HEK293 (cell line): Measurements from ENCODE around the gene CIB4.

Experiments used
- KLF1 ChIP-seq: fragments of 450-650 bp; formaldehyde crosslinking; IDR thresholded peaks from 2 replicates; pipeline ENCODE4 v1.5.1; 2016; ENCODE audit warnings: missing biosample characterization, missing genetic modification characterization
- ZEB2 ChIP-seq: fragments of 450-650 bp; formaldehyde crosslinking; IDR thresholded peaks from 2 replicates; pipeline ENCODE4 v1.5.1; 2016; ENCODE audit warnings: missing biosample characterization, missing genetic modification characterization
- ZFP3 ChIP-seq: fragments of 450-650 bp; formaldehyde crosslinking; IDR thresholded peaks from 2 replicates; pipeline ENCODE4 v1.5.1; 2016; ENCODE audit warnings: low read depth, missing biosample characterization, missing genetic modification characterization
- ZNF121 ChIP-seq: fragments of 450-650 bp; formaldehyde crosslinking; IDR thresholded peaks from 2 replicates; pipeline ENCODE4 v1.5.1; 2016; ENCODE audit warnings: missing biosample characterization, missing genetic modification characterization
- ZNF175 ChIP-seq: fragments of 450-650 bp; formaldehyde crosslinking; IDR thresholded peaks from 2 replicates; pipeline ENCODE4 v1.5.1; 2016; ENCODE audit warnings: missing biosample characterization, missing genetic modification characterization
- ZNF473 ChIP-seq: fragments of 450-650 bp; formaldehyde crosslinking; IDR thresholded peaks from 2 replicates; pipeline ENCODE4 v1.5.1; 2017; ENCODE audit warnings: missing biosample characterization, missing genetic modification characterization
- ZNF501 ChIP-seq: fragments of 450-650 bp; formaldehyde crosslinking; IDR thresholded peaks from 2 replicates; pipeline ENCODE4 v1.5.1; 2016; ENCODE audit warnings: missing biosample characterization, missing genetic modification characterization
- ZNF621 ChIP-seq: fragments of 450-650 bp; formaldehyde crosslinking; IDR thresholded peaks from 2 replicates; pipeline ENCODE4 v1.5.1; 2017; ENCODE audit warnings: missing biosample characterization, missing genetic modification characterization
- TF ChIP-seq, protein P1 (sequence below): fragments of 450-650 bp; formaldehyde crosslinking; IDR thresholded peaks from 2 replicates; pipeline ENCODE4 v1.5.1; 2016; ENCODE audit warnings: missing biosample characterization, missing genetic modification characterization
- TF ChIP-seq, protein P2 (sequence below): fragments of 450-650 bp; formaldehyde crosslinking; IDR thresholded peaks from 2 replicates; pipeline ENCODE4 v1.5.1; 2016; ENCODE audit warnings: missing biosample characterization, missing genetic modification characterization
- TF ChIP-seq, protein P3 (sequence below): fragments of 450-650 bp; formaldehyde crosslinking; IDR thresholded peaks from 2 replicates; pipeline ENCODE4 v1.5.1; 2016; ENCODE audit warnings: missing biosample characterization, missing genetic modification characterization
- TF ChIP-seq, protein P4 (sequence below): IDR thresholded peaks from 2 replicates; pipeline ENCODE4 v1.6.1; 2011; ENCODE audit warnings: mild to moderate bottlenecking, low read depth, low read length, borderline replicate concordance

DNA sequence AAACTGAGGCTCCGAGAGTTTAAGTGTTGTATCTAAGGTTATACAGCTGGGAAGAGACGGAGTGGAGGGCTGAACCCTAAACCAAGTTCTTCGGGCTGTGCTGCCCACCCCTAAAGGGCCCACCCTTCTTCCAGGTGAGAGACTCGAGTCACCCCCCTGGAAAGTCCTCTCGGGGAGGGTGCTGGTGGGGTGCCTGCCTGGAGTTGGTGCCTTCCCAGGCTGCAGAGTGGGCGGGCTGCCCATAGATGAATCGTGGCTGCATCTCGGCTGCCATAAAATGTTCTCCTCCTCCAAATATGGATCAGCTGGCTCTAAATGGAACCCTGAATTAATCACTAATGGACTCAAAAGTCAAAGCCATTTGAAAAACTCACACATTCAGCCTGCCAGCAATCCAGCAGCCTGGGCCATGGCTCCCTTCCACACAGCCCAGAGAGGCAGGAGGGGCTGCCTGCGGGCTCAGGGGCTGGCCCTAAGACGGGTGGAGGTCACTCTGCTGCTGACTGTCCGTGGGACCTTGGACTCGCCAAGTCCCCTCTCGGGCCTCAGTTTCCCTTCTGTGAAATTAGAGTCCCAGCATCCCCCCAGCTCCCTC is 7.7 kb downstream of the CIB4 start:
- TF ChIP-seq ZEB2 (tag by site-specific recombination) = no peak
- TF ChIP-seq, protein P1, sequence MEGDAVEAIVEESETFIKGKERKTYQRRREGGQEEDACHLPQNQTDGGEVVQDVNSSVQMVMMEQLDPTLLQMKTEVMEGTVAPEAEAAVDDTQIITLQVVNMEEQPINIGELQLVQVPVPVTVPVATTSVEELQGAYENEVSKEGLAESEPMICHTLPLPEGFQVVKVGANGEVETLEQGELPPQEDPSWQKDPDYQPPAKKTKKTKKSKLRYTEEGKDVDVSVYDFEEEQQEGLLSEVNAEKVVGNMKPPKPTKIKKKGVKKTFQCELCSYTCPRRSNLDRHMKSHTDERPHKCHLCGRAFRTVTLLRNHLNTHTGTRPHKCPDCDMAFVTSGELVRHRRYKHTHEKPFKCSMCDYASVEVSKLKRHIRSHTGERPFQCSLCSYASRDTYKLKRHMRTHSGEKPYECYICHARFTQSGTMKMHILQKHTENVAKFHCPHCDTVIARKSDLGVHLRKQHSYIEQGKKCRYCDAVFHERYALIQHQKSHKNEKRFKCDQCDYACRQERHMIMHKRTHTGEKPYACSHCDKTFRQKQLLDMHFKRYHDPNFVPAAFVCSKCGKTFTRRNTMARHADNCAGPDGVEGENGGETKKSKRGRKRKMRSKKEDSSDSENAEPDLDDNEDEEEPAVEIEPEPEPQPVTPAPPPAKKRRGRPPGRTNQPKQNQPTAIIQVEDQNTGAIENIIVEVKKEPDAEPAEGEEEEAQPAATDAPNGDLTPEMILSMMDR (tag by site-specific recombination) = no peak
- no peak for TF ChIP-seq ZNF121 (tag by site-specific recombination)
- TF ChIP-seq ZNF175 (tag by site-specific recombination) = no peak
- TF ChIP-seq, protein P2, sequence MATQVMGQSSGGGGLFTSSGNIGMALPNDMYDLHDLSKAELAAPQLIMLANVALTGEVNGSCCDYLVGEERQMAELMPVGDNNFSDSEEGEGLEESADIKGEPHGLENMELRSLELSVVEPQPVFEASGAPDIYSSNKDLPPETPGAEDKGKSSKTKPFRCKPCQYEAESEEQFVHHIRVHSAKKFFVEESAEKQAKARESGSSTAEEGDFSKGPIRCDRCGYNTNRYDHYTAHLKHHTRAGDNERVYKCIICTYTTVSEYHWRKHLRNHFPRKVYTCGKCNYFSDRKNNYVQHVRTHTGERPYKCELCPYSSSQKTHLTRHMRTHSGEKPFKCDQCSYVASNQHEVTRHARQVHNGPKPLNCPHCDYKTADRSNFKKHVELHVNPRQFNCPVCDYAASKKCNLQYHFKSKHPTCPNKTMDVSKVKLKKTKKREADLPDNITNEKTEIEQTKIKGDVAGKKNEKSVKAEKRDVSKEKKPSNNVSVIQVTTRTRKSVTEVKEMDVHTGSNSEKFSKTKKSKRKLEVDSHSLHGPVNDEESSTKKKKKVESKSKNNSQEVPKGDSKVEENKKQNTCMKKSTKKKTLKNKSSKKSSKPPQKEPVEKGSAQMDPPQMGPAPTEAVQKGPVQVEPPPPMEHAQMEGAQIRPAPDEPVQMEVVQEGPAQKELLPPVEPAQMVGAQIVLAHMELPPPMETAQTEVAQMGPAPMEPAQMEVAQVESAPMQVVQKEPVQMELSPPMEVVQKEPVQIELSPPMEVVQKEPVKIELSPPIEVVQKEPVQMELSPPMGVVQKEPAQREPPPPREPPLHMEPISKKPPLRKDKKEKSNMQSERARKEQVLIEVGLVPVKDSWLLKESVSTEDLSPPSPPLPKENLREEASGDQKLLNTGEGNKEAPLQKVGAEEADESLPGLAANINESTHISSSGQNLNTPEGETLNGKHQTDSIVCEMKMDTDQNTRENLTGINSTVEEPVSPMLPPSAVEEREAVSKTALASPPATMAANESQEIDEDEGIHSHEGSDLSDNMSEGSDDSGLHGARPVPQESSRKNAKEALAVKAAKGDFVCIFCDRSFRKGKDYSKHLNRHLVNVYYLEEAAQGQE (tag by site-specific recombination) = no peak
- TF ChIP-seq, protein P3, sequence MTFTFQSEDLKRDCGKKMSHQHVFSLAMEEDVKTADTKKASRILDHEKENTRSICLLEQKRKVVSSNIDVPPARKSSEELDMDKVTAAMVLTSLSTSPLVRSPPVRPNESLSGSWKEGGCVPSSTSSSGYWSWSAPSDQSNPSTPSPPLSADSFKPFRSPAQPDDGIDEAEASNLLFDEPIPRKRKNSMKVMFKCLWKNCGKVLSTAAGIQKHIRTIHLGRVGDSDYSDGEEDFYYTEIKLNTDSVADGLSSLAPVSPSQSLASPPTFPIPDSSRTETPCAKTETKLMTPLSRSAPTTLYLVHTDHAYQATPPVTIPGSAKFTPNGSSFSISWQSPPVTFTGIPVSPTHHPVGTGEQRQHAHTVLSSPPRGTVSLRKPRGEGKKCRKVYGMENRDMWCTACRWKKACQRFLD (tag by site-specific recombination) = no peak
- TF ChIP-seq KLF1 (tag by site-specific recombination) = no peak
- TF ChIP-seq, protein P4, sequence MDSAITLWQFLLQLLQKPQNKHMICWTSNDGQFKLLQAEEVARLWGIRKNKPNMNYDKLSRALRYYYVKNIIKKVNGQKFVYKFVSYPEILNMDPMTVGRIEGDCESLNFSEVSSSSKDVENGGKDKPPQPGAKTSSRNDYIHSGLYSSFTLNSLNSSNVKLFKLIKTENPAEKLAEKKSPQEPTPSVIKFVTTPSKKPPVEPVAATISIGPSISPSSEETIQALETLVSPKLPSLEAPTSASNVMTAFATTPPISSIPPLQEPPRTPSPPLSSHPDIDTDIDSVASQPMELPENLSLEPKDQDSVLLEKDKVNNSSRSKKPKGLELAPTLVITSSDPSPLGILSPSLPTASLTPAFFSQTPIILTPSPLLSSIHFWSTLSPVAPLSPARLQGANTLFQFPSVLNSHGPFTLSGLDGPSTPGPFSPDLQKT = no peak
- no peak for TF ChIP-seq ZNF473
- no peak for TF ChIP-seq ZFP3 (tag by site-specific recombination)
- TF ChIP-seq ZNF501 (tag by site-specific recombination) = no peak
- no peak for TF ChIP-seq ZNF621 (tag by site-specific recombination)
